ENCODE data around the gene XPNPEP1.

The XPNPEP1 gene

DNA sequence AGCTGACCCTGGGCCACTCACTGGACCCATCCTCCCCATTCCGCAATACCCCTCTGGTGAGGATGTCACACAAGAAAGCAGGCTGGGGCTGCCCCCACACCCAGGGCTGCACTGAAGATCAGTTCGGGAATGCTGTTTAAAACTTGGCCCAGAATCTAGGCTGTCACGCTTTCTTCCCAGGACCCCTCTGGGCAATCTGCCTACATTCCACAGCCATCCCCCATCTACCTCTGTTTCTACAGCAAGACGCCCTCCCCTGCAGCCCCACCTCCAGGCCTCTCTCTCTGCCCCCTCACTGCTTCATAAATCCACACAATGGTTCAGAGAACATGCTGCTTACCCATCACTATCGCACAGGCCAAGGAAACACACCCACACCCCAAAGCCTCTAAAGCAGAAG lies 36.1 kb downstream of the XPNPEP1 start:
- no peak for DNase-seq (ENCODE audit: extremely low read depth, insufficient read length)
- H3K36me3 ChIP-seq (ENCODE audit: control insufficient read depth, insufficient read depth, low read length): peaks cover 23% of the 10 kb centered on the region
- TF ChIP-seq, protein P1, sequence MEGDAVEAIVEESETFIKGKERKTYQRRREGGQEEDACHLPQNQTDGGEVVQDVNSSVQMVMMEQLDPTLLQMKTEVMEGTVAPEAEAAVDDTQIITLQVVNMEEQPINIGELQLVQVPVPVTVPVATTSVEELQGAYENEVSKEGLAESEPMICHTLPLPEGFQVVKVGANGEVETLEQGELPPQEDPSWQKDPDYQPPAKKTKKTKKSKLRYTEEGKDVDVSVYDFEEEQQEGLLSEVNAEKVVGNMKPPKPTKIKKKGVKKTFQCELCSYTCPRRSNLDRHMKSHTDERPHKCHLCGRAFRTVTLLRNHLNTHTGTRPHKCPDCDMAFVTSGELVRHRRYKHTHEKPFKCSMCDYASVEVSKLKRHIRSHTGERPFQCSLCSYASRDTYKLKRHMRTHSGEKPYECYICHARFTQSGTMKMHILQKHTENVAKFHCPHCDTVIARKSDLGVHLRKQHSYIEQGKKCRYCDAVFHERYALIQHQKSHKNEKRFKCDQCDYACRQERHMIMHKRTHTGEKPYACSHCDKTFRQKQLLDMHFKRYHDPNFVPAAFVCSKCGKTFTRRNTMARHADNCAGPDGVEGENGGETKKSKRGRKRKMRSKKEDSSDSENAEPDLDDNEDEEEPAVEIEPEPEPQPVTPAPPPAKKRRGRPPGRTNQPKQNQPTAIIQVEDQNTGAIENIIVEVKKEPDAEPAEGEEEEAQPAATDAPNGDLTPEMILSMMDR (IDR thresholded peaks at IDR 0.05; ENCODE audit: insufficient read depth, low read length, poor library complexity, severe bottlenecking): no peak
- no peak overlapping the region for H3K4me3 ChIP-seq (replicated peaks; ENCODE audit: low read depth, low read length)
- H3K27me3 ChIP-seq (replicated peaks; ENCODE audit: control insufficient read depth, insufficient read depth, low read length): no peaks in the 10 kb centered on the region

DNA sequence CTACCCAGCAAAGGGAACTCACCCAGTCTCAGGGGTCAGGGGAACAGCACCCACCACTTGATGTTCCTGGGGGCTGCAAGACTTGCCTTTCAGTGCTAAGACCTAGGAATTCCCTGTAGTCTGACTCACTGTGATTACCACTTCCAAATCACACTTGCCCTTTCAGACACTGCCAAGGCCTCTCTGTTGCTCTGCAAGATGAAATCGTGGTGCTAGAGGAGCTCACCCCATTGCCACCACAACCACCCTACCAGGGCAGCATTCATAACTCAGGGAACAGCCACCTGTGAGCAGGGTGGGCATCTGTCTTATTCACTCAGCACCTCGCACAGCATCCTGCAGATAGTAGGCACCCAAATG lies 36.5 kb downstream of the XPNPEP1 start:
- DNase-seq (ENCODE audit: extremely low read depth, insufficient read length): no peak
- H3K36me3 ChIP-seq (ENCODE audit: control insufficient read depth, insufficient read depth, low read length): peaks cover 21% of the 10 kb centered on the region
- H3K4me3 ChIP-seq (replicated peaks; ENCODE audit: low read depth, low read length): no peak overlapping the region
- H3K27me3 ChIP-seq (replicated peaks; ENCODE audit: control insufficient read depth, insufficient read depth, low read length): no peaks in the 10 kb centered on the region
- TF ChIP-seq, protein P1 (IDR thresholded peaks at IDR 0.05; ENCODE audit: insufficient read depth, low read length, poor library complexity, severe bottlenecking): no peak

DNA sequence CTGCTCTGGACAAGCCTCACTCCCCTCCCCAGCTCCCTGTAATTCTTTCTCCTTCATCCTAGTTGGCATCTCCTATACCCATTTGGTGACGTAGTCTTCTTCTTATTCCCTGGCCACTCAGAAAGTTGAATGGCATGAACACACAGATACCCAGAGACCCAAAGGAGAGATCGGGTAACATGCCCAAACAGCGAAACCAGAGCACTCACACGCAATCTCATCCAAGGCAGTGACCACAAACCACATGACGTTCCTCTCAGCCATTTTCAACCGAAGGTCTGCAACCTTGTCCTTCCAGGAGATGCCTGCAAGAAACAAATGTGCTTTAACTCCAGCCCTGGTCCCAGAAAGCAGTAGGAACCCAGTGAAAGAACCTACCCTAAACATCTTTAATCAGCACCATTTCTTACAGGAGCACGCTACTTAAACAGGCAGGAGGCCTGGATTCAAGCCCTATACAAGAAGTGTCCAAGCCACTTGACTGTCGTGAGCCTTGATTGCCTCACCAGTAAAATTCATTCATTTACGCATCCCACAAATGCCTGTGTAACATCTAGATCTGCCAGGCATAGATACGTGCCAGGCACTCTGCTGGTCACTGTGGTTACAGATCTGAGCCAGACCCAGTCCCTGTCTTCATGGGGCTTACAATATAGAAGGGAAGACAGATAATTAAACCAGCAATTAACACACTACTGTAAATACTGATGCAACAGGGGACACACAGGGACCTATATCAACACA lies 37.1 kb downstream of the XPNPEP1 start:
- no peaks in the 10 kb centered on the region for H3K27me3 ChIP-seq (replicated peaks; ENCODE audit: control insufficient read depth, insufficient read depth, low read length)
- no peak for DNase-seq (ENCODE audit: extremely low read depth, insufficient read length)
- H3K36me3 ChIP-seq (ENCODE audit: control insufficient read depth, insufficient read depth, low read length): peaks cover 23% of the 10 kb centered on the region
- no peak overlapping the region for H3K4me3 ChIP-seq (replicated peaks; ENCODE audit: low read depth, low read length)
- TF ChIP-seq, protein P1 (IDR thresholded peaks at IDR 0.05; ENCODE audit: insufficient read depth, low read length, poor library complexity, severe bottlenecking): no peak

DNA sequence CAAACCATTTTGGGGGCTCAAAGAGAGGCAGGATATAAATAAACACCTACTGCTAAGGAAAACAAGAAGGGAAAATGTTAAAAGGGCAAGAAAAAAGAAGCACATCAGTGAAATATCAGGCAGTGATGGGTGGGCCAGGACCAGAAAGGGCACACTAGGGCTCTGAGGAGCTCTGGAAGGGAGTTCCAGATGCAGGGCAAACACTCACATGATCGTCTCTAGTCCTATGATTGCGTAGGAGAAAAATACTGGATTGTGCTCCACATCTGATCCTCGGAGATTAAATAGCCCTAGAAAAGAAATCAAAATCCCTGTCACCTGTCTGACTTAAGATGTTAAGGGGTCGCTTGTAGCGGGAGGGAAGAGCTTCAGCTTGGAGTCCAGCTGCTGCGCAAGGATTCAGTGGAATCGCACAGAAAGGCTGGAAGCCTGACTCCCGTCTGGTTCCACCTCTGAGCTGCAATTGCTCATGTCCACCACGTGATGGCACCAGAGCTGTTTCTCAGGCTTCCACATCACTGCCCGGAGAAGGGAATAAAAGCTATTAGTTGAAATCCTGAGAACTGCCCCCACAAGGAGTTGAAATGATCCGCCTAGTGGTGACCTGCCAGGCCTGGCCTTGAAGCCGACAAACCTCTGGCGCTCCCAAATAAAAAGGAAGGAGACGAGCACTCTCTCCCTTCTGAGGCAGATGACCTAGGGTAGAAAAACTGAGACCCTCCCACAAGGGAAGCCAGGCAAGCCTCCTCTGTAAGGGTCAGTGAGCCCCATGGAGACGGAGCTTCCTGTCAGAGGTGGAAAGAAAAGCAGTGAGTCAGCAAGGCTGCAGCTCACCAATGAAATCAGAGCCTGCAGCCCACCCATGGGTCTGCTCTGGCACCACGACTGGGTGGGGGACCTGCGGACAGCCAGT lies 39.2 kb downstream of the XPNPEP1 start:
- peak; percentile 32 for DNase-seq (ENCODE audit: extremely low read depth, insufficient read length)
- Histone ChIP-seq H3K36me3 (ENCODE audit: control insufficient read depth, insufficient read depth, low read length) (peaks cover 24% of the 10 kb centered on the region), H3K4me3 (replicated peaks; ENCODE audit: low read depth, low read length) (no peak overlapping the region), H3K27me3 (replicated peaks; ENCODE audit: control insufficient read depth, insufficient read depth, low read length) (no peaks in the 10 kb centered on the region)
- TF ChIP-seq, protein P1 (IDR thresholded peaks at IDR 0.05; ENCODE audit: insufficient read depth, low read length, poor library complexity, severe bottlenecking): peak; percentile 90

DNA sequence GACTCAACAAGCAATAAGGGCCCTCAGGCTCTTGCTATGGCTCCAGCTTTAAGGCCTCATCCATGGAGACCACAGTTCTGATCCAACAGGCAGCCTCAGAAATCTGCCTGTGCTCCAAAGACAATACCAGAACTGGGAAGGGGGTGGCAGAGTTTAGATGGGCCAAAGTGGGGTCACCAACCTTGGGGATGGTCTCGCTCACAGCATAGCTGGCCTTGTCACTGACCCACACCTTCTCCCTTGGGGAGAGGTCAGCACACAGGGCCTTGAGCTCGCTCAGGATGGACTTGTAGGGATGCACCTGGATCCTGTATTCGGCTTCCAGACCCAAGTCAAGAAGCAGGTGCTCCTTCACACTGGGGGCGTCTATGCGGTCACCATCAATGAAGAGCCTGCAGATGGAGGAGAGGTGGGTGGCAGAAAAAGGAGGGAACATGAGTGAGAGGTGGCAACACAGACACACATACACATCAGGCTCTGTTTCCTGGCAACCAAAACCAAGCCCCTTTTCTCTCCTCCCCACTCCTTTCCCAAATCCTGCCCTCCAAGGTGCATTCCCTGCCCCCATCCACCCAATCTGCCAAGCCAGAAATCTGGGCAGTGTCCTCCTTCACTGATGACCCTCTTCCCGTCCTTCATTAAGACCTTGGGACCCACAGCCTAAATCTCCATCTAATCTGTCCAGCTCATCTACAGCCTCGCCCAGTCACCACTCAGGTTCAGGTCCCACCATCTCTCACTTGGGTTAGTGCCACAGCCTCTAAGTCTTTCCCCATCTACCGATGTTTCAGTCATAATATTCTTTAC lies 40.9 kb downstream of the XPNPEP1 start:
- TF ChIP-seq, protein P1 (IDR thresholded peaks at IDR 0.05; ENCODE audit: insufficient read depth, low read length, poor library complexity, severe bottlenecking): no peak
- Histone ChIP-seq H3K27me3 (replicated peaks; ENCODE audit: control insufficient read depth, insufficient read depth, low read length) (no peaks in the 10 kb centered on the region), H3K36me3 (ENCODE audit: control insufficient read depth, insufficient read depth, low read length) (peaks cover 24% of the 10 kb centered on the region)

More for the DNA sequence above, 40.9 kb downstream of the XPNPEP1 start:
- no peak for DNase-seq (ENCODE audit: extremely low read depth, insufficient read length)
- no peak overlapping the region for H3K4me3 ChIP-seq (replicated peaks; ENCODE audit: low read depth, low read length)
